ENCODE results near the gene CHST1. TPM values are rescaled to one million over a fixed set of nuclear protein-coding genes. Genes with fewer than 3 reads are reported as not detected.

CHST1 gene
- polyA plus RNA-seq, 2 of the 4 experiments (the other 2 are of a cell fraction) = 0.40 to 0.89 TPM

- POLR2A ChIA-PET = no interaction called here
- CTCF ChIA-PET = interaction anchor here (1.2 to 4.8 kb wide), 3 partner anchors 21 to 305 kb away, joined by 3 to 24 read pairs (median 4); no protein-coding TSS in a partner anchor
- no peak for TF ChIP-seq POLR2AphosphoS2 (conservative IDR thresholded peaks at IDR 0.05; ENCODE audit: low read length)
- no peak for TF ChIP-seq HOXB5 (CRISPR knock-in tag; IDR thresholded peaks at IDR 0.05)
- TF ChIP-seq PHF8 (IDR thresholded peaks at IDR 0.05; ENCODE audit: borderline replicate concordance, low read depth) = no peak
- no peak for TF ChIP-seq CHD2 (IDR thresholded peaks at IDR 0.05; ENCODE audit: low read length, partially characterized antibody)
- TF ChIP-seq EP300 (IDR thresholded peaks at IDR 0.05) = no peak
- TF ChIP-seq SMC3 (IDR thresholded peaks at IDR 0.05) = no peak
- no peak for TF ChIP-seq POLR2A (IDR thresholded peaks at IDR 0.05; ENCODE audit: low read length)
- no peak for TF ChIP-seq MAX (IDR thresholded peaks at IDR 0.05)
- TF ChIP-seq RAD21 (conservative IDR thresholded peaks at IDR 0.05 in 1 of 2, IDR thresholded peaks at IDR 0.05 in 1 of 2) = no peak
- no peak for TF ChIP-seq GATA3 (IDR thresholded peaks at IDR 0.05; ENCODE audit: borderline replicate concordance)
- TF ChIP-seq ELK1 (IDR thresholded peaks at IDR 0.05; ENCODE audit: low read depth, low read length) = no peak
- TF ChIP-seq ESRRA (IDR thresholded peaks at IDR 0.05; ENCODE audit: borderline replicate concordance, low read length) = no peak
- TF ChIP-seq KDM5A (IDR thresholded peaks at IDR 0.05) = no peak
- TF ChIP-seq JUNB (IDR thresholded peaks at IDR 0.05) = no peak
- no peak for TF ChIP-seq NR3C1 (IDR thresholded peaks at IDR 0.05)
- TF ChIP-seq JUN (IDR thresholded peaks at IDR 0.05) = no peak
- Histone ChIP-seq H3K4me3 (no peak overlapping the region), H3K4me2 (no peak overlapping the region), H3K9me3 (no peaks in the 10 kb centered on the region), H3K4me1 (no peaks in the 10 kb centered on the region), H3K27ac (no peak overlapping the region)
- no peak for ATAC-seq
- WGBS (ENCODE audit: missing lambda C conversion rate) = 74% methylated on average over 7 of the region's 7 CpGs
- FAIRE-seq = no peak
- DNase-seq (ENCODE audit: low read depth in 1 of 2, low spot score in 1 of 2) = no peak
Measured at GRCh38 chr11:45676522-45677095, 11.2 kb upstream of the CHST1 start.

- H3K4me1 ChIP-seq = no peaks in the 10 kb centered on the region
- WGBS (ENCODE audit: missing lambda C conversion rate) = 45% methylated on average over 4 of the region's 4 CpGs
- POLR2A ChIA-PET = no interaction called here
- H3K9me3 ChIP-seq = no peaks in the 10 kb centered on the region
- CTCF ChIA-PET = interaction anchor here (4.8 kb wide), 1 partner anchor 20 kb away, joined by 24 read pairs; no protein-coding TSS in a partner anchor
- DNase-seq (ENCODE audit: low read depth in 1 of 2, low spot score in 1 of 2) (no peak), FAIRE-seq (no peak), ATAC-seq (no peak)
- no peak overlapping the region for H3K4me2 ChIP-seq
- TF ChIP-seq NPAS2 (CRISPR knock-in tag; IDR thresholded peaks at IDR 0.05; ENCODE audit: borderline replicate concordance) (no peak), HEYL (CRISPR knock-in tag; IDR thresholded peaks at IDR 0.05) (no peak), KDM5A (IDR thresholded peaks at IDR 0.05) (no peak), CHD2 (IDR thresholded peaks at IDR 0.05; ENCODE audit: low read length, partially characterized antibody) (no peak), TFCP2L1 (CRISPR knock-in tag; IDR thresholded peaks at IDR 0.05) (no peak), ELK1 (IDR thresholded peaks at IDR 0.05; ENCODE audit: low read depth, low read length) (no peak), FOSB (CRISPR knock-in tag; IDR thresholded peaks at IDR 0.05) (no peak), ATOH8 (CRISPR knock-in tag; IDR thresholded peaks at IDR 0.05; ENCODE audit: low read depth) (no peak), RARB (CRISPR knock-in tag; IDR thresholded peaks at IDR 0.05) (no peak), HMGXB4 (CRISPR knock-in tag; IDR thresholded peaks at IDR 0.05; ENCODE audit: borderline replicate concordance) (no peak), RAD21 (conservative IDR thresholded peaks at IDR 0.05 in 1 of 2, IDR thresholded peaks at IDR 0.05 in 1 of 2) (no peak), NFE2L2 (conservative IDR thresholded peaks at IDR 0.05; ENCODE audit: low read length) (no peak), EHMT2 (IDR thresholded peaks at IDR 0.05; ENCODE audit: low read depth) (no peak), ESRRA (IDR thresholded peaks at IDR 0.05; ENCODE audit: borderline replicate concordance, low read length) (no peak)
- no peak overlapping the region for H3K4me3 ChIP-seq
- H3K27ac ChIP-seq = no peak overlapping the region
Measured at GRCh38 chr11:45675646-45676045, 10.2 kb upstream of the CHST1 start.
